Esophagus (tissue), 2 donors: Measurements from ENCODE around the gene OVCA2. TPM values are rescaled to one million over a fixed set of nuclear protein-coding genes. Genes with fewer than 3 reads are reported as not detected.

Experiments used
- H3K27ac ChIP-seq, 2 donors: one replicate each; pipeline ENCODE4 v1.5.1; 2013; ENCODE audit warnings: low read depth in 2 of 2, mild to moderate bottlenecking in 2 of 2, inconsistent platforms in 1 of 2, low read length in 1 of 2, moderate library complexity in 1 of 2
- H3K27me3 ChIP-seq, 2 donors: one replicate each; pipeline ENCODE4 v1.6.1; 2013; ENCODE audit warnings: low read length in 2 of 2, control low read depth in 1 of 2, mild to moderate bottlenecking in 1 of 2; ENCODE audit not compliant: insufficient read depth in 2 of 2, control insufficient read depth in 1 of 2
- H3K36me3 ChIP-seq, 2 donors: one replicate each; pipeline ENCODE4 v1.6.1; 2013; ENCODE audit warnings: low read length in 1 of 2; ENCODE audit not compliant: control insufficient read depth in 2 of 2, insufficient read depth in 2 of 2
- H3K4me1 ChIP-seq, 2 donors: one replicate each; pipeline ENCODE4 v1.6.1; 2013; ENCODE audit warnings: low read length in 1 of 2; ENCODE audit not compliant: control insufficient read depth in 2 of 2, insufficient read depth in 2 of 2
- H3K4me3 ChIP-seq, 2 donors: one replicate each; pipeline ENCODE4 v1.5.1; 2013; ENCODE audit warnings: low read length in 2 of 2, mild to moderate bottlenecking in 2 of 2, low read depth in 1 of 2, moderate library complexity in 1 of 2
- H3K9me3 ChIP-seq, 2 donors: one replicate each; pipeline ENCODE4 v1.6.1; 2013; ENCODE audit warnings: mild to moderate bottlenecking in 2 of 2, low read depth in 1 of 2, low read length in 1 of 2, moderate library complexity in 1 of 2; ENCODE audit not compliant: control insufficient read depth in 2 of 2, insufficient read depth in 1 of 2
- WGBS, 2 donors: extraction: QIAGEN DNeasy Blood & Tissue Kit; methylation state at CpG; one replicate each; pipeline ENCODE4 v1.1.7; 2013; 5-methylcytosine and 5-hydroxymethylcytosine counted together
- polyA plus RNA-seq, 2 donors: library from polyadenylated mRNA; stranded (reverse); fragments of 200-250 nt; gene quantifications; one replicate each; pipeline ENCODE4 v1.2.3, GENCODE V29; 2013
- donor health status: healthy with polysubstance abuse.
- donor health status: Bipolar disorder and iron deficiency.

OVCA2 gene
- polyA plus RNA-seq, 2 donors, result 38.4 to 55.6 TPM

- Histone ChIP-seq H3K27ac (peak overlapping the region; percentile 57 to 62), H3K4me3 (no peak overlapping the region), H3K4me1 (peaks cover 12 to 25% of the 10 kb centered on the region in 2 donors), H3K36me3 (peaks cover 9 to 30% of the 10 kb centered on the region in 2 donors), H3K9me3 (no peaks in the 10 kb centered on the region), H3K27me3 (no peaks in the 10 kb centered on the region)
- WGBS, 2 donors, result 80 to 84% methylated on average over 11 to 17 of the region's 17 CpGs
Measured at GRCh38 chr17:2061441-2061958, 19.7 kb downstream of the OVCA2 start.

GRCh38 chr17:2062571-2063183 lies 20.9 kb downstream of the OVCA2 start:
- H3K9me3 ChIP-seq, result no peaks in the 10 kb centered on the region
- no peaks in the 10 kb centered on the region for H3K27me3 ChIP-seq
- H3K4me1 ChIP-seq, result peaks cover 12 to 18% of the 10 kb centered on the region in 2 donors
- H3K4me3 ChIP-seq, result no peak overlapping the region
- 60 to 62% methylated on average over 11 of the region's 11 CpGs for WGBS, 2 donors
- peaks cover 9 to 30% of the 10 kb centered on the region in 2 donors for H3K36me3 ChIP-seq
- peak overlapping the region; percentile 80 to 81 for H3K27ac ChIP-seq

- peaks cover 0 to under 1% of the 10 kb centered on the region in 2 donors for H3K9me3 ChIP-seq
- H3K4me1 ChIP-seq, result peaks cover 8 to 13% of the 10 kb centered on the region in 2 donors
- H3K36me3 ChIP-seq, result peaks cover 9 to 34% of the 10 kb centered on the region in 2 donors
- peak overlapping the region; percentile 80 to 81 for H3K27ac ChIP-seq
- H3K4me3 ChIP-seq, result no peak overlapping the region
- 66 to 69% methylated on average over 16 of the region's 16 CpGs for WGBS, 2 donors
- H3K27me3 ChIP-seq, result no peaks in the 10 kb centered on the region
Measured at GRCh38 chr17:2063261-2064146, 21.7 kb downstream of the OVCA2 start.

GRCh38 chr17:2064147-2064489 lies 22.3 kb downstream of the OVCA2 start:
- Histone ChIP-seq H3K27ac (peak overlapping the region; percentile 67 to 73), H3K4me3 (no peak overlapping the region), H3K4me1 (peaks cover 8 to 16% of the 10 kb centered on the region in 2 donors), H3K27me3 (no peaks in the 10 kb centered on the region), H3K9me3 (peaks cover 0 to 3% of the 10 kb centered on the region in 2 donors), H3K36me3 (peaks cover 9 to 39% of the 10 kb centered on the region in 2 donors)
- WGBS, 2 donors, result 67 to 69% methylated on average over 5 of the region's 5 CpGs

GRCh38 chr17:2064520-2064971 lies 22.7 kb downstream of the OVCA2 start:
- Histone ChIP-seq H3K4me3 (no peak overlapping the region), H3K36me3 (peaks cover 9 to 39% of the 10 kb centered on the region in 2 donors), H3K27me3 (no peaks in the 10 kb centered on the region), H3K4me1 (peaks cover 8 to 16% of the 10 kb centered on the region in 2 donors), H3K27ac (peak overlapping the region; percentile 63 to 73), H3K9me3 (peaks cover 0 to 3% of the 10 kb centered on the region in 2 donors)
- 65 to 69% methylated on average over 6 of the region's 6 CpGs for WGBS, 2 donors

- Histone ChIP-seq H3K27ac (peak overlapping the region; percentile 43 to 63), H3K9me3 (peaks cover 0 to 3% of the 10 kb centered on the region in 2 donors), H3K27me3 (no peaks in the 10 kb centered on the region), H3K36me3 (peaks cover 9 to 39% of the 10 kb centered on the region in 2 donors), H3K4me1 (peaks cover 8 to 16% of the 10 kb centered on the region in 2 donors), H3K4me3 (no peak overlapping the region)
- WGBS, 2 donors, result 79 to 86% methylated on average over 22 to 24 of the region's 24 CpGs
Measured at GRCh38 chr17:2064980-2065785, 23.4 kb downstream of the OVCA2 start.

- H3K9me3 ChIP-seq, result peaks cover 0 to 3% of the 10 kb centered on the region in 2 donors
- peaks cover 10 to 18% of the 10 kb centered on the region in 2 donors for H3K4me1 ChIP-seq
- H3K36me3 ChIP-seq, result peaks cover 6 to 38% of the 10 kb centered on the region in 2 donors
- H3K27ac ChIP-seq, result peak overlapping the region; percentile 50 to 71
- no peaks in the 10 kb centered on the region for H3K27me3 ChIP-seq
- 80 to 85% methylated on average over 10 of the region's 10 CpGs for WGBS, 2 donors
- no peak overlapping the region for H3K4me3 ChIP-seq
Measured at GRCh38 chr17:2065949-2066400, 24.2 kb downstream of the OVCA2 start.

- no peak overlapping the region for H3K4me3 ChIP-seq
- H3K27me3 ChIP-seq, result no peaks in the 10 kb centered on the region
- H3K4me1 ChIP-seq, result peaks cover 10 to 20% of the 10 kb centered on the region in 2 donors
- H3K27ac ChIP-seq, result peak overlapping the region; percentile 50 to 71
- peaks cover 0 to 3% of the 10 kb centered on the region in 2 donors for H3K9me3 ChIP-seq
- 66 to 69% methylated on average over 14 of the region's 14 CpGs for WGBS, 2 donors
- peaks cover 4 to 40% of the 10 kb centered on the region in 2 donors for H3K36me3 ChIP-seq
Measured at GRCh38 chr17:2067048-2067561, 25.3 kb downstream of the OVCA2 start.
